Left lung (tissue), 14 donors: ENCODE data around the gene CSH2. TPM values are rescaled to one million over a fixed set of nuclear protein-coding genes. Genes with fewer than 3 reads are reported as not detected.
"Not testable (repeated sequence)": the region's sequence is repeated elsewhere in the genome, so short reads cannot be mapped to it uniquely, and the experiment has no call there.

ENCODE experiments used
- ATAC-seq: fragments of 200-7000 bp; cut with Tn5 transposase; one replicate; pipeline ENCODE4 v1.9.1; 2020; ENCODE audit warnings: moderate library complexity
- DNase-seq, 4 donors: peaks; one replicate each; pipeline ENCODE4 v3.0.0-alpha.2; 2013 to 2020
- H3K27ac ChIP-seq, 2 donors: fragments of 200-600 bp; sonication (generic) in 1 of 2; one replicate each; pipeline versions ENCODE4 v1.5.0 to v1.8.0; 2020 to 2021
- H3K27me3 ChIP-seq, 2 donors: fragments of 200-600 bp; sonication (generic) in 1 of 2; one replicate each; pipeline versions ENCODE4 v1.5.0 to v1.8.0; 2020 to 2021
- H3K36me3 ChIP-seq, 2 donors: fragments of 200-600 bp; sonication (generic) in 1 of 2; one replicate each; pipeline versions ENCODE4 v1.5.0 to v1.8.0; 2020 to 2021
- H3K4me1 ChIP-seq, 2 donors: fragments of 200-600 bp; one replicate each; pipeline ENCODE4 v1.8.0; 2021
- H3K4me3 ChIP-seq, 2 donors: fragments of 200-600 bp; sonication (generic) in 1 of 2; one replicate each; pipeline versions ENCODE4 v1.5.0 to v1.8.0; 2020 to 2021; ENCODE audit warnings: mild to moderate bottlenecking in 1 of 2
- H3K9me3 ChIP-seq, 2 donors: fragments of 200-600 bp; sonication (generic) in 1 of 2; one replicate each; pipeline versions ENCODE4 v1.5.0 to v1.8.0; 2020 to 2021
- intact Hi-C, 2 donors: fragments of 100-400 bp; cut with DNase I; formaldehyde crosslinking; loops; one replicate each; pipeline versions ENCODE4 v1.11.2 to v1.14.2; 2022
- long read RNA-seq, 12 donors: library from polyadenylated mRNA in 2 of 12; unstranded in 2 of 12; transcript quantifications; one replicate each; pipeline ENCODE4 v2.0.0 and lab custom pipeline, GENCODE V29; 2019 to 2026
- polyA plus RNA-seq, 6 donors: library from polyadenylated mRNA; unstranded; fragments of 120-200 nt; gene quantifications; one replicate each; pipeline ENCODE4 v1.2.1, GENCODE V29; 2013; ENCODE audit not compliant: insufficient read length in 6 of 6
- total RNA-seq, 2 donors: library from RNA; stranded (reverse); fragmentation: NEBNext Ultra II Directional; extraction: Animal tissue kit (Norgen Biotek cat#: 25700); gene quantifications; one replicate each; pipeline ENCODE4 v1.2.1, GENCODE V29; 2021
- TF ChIP-seq, protein P1 (sequence below), 2 donors: fragments of 200-600 bp; sonication (generic) in 1 of 2; IDR thresholded peaks; one replicate each; pipeline versions ENCODE4 v1.5.0 to v1.8.0; 2021; ENCODE audit warnings: antibody characterized with exemption in 2 of 2
- donor health status: DM: no; HTN: yes; CAD: no.
- donor health status: DM: no; HTN: no; CAD: no.

CSH2 gene
- total RNA-seq, result not detected
- polyA plus RNA-seq, result 1 to 10 TPM in 1 of 6 donors, under 1 TPM in 2, not detected in 3; 0.20 to 6.7 (median 0.23) TPM
- long read RNA-seq, donor 1, result 0 reads
- long read RNA-seq, donor 2, partial matches to known transcripts, result 0 of 1 reads
- long read RNA-seq, donor 2, other reads (novel, unspliced or antisense), result 0 of 1 reads
- long read RNA-seq, donor 3, transcript CSH2-205 (1 exons, 1,660 nt), result major isoform, 5 of 6 reads
- long read RNA-seq, donor 3, partial matches to known transcripts, result 0 of 6 reads
- long read RNA-seq, donor 3, other reads (novel, unspliced or antisense), result 0 of 6 reads
- long read RNA-seq, donor 4, result 0 reads
- long read RNA-seq, donor 5, result 0 reads
- long read RNA-seq, donor 6, result 0 reads
- long read RNA-seq, donor 7, result 0 reads
- long read RNA-seq, donor 8, result 0 reads
- long read RNA-seq, donor 9, result 0 reads
- long read RNA-seq, donor 10, result 0 reads
- long read RNA-seq, donor 11, result 0 reads
- long read RNA-seq, donor 12, result 0 reads

DNA sequence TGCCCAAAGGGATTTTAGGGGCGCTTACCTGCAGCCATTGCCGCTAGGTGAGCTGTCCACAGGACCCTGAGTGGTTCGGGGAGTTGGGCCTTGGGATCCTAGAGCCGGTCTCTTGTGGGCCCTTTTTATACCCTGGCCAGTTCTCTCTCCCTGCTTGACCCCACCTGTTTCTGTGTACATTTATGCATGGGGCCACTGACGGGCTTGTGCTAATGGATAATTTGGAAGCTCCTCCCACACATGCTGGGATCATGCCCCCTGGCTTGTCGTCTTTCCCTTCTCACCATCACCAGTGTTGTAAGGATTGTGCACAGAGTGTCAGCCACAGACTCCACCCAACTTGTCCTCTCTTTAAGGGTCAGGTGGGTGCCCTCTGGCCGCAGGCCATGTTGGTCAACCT is at the start of gene CSH2:
CSH2 (minus strand) TSS at position 101 of the 400 bp plus-strand sequence; CDS start at position 38, 63 bp downstream.
- intact Hi-C loops, H3K36me3 ChIP-seq, H3K4me3 ChIP-seq, ATAC-seq, DNase-seq, H3K4me1 ChIP-seq, H3K9me3 ChIP-seq, H3K27me3 ChIP-seq, H3K27ac ChIP-seq: not testable (repeated sequence)

DNA sequence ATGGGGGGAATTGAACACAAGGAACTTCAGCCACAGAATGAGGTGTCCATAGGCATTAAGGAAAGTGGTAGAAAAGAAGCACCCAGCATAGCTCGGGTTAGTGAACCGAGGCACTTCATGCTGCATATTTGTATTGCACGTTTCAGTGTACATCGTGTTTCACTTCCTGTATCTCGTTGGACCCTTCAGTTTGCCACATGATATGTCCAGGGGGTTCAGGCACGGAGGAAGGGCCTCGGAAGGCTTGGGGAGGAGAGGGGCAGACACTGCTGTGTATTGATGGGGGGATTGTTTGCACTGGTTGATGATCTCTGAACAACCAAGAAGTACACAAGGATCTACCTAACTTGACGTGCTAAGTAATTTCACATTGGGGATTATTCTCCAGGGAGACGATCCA is 48.9 kb upstream of the CSH2 start:
- H3K27ac ChIP-seq, ATAC-seq, H3K4me1 ChIP-seq, H3K27me3 ChIP-seq, H3K36me3 ChIP-seq, H3K9me3 ChIP-seq, H3K4me3 ChIP-seq: not testable (repeated sequence)
- peak in 1 of 4 donors; percentile 12 for DNase-seq
- intact Hi-C loops, result loop anchor here in 1 of 2 donors (10.0 kb wide), 1 partner anchor 62 kb away; no protein-coding TSS in a partner anchor

DNA sequence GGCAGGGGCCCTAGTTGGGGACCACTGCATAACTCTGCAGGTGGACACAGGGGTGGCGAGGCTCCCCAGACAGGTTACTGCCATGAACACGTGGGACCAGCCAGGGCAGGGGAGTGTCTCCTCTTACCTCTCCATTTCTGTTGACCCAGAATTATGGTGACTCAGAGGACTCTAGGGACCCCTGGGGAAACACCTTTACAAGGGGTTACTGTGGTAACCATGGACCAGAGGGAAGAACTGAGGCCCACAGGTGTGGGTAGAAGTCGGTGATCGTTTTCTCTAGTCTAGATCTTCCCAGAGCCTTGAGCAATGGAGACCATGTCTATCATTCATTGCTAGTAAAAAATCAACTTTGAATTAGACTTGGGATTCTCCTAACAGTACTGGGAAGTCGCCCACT is 47.3 kb upstream of the CSH2 start:
- not testable (repeated sequence) for H3K36me3 ChIP-seq, H3K27me3 ChIP-seq, DNase-seq, H3K4me1 ChIP-seq, ATAC-seq, H3K4me3 ChIP-seq, H3K27ac ChIP-seq, H3K9me3 ChIP-seq
- intact Hi-C loops, result loop anchor here in 1 of 2 donors (10.0 kb wide), 1 partner anchor 64 kb away; no protein-coding TSS in a partner anchor

DNA sequence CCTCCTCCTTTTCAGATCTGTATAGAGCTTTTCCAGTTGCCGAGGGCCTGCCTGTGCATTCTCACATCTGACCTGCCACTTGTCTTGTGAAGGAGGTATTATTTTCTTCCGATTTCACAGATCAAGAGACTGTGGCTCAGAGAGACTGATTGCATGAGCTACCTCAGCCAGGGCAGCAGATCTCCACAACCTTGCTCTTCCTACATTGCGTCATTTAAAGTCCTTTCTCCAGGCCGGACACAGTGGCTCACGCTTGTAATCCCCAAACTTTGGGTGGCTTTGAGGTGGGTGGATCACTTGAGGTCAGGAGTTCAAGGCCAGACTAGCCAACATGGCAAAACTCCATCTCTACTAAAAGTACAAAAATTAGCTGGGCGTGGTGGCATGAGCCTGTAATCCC is 46.6 kb upstream of the CSH2 start:
- not testable (repeated sequence) for H3K36me3 ChIP-seq, H3K27ac ChIP-seq, H3K4me3 ChIP-seq, H3K4me1 ChIP-seq, H3K9me3 ChIP-seq, ATAC-seq, H3K27me3 ChIP-seq
- intact Hi-C loops, result loop anchor here in 1 of 2 donors (10.0 kb wide), 1 partner anchor 65 kb away; no protein-coding TSS in a partner anchor
- DNase-seq, result peak in 1 of 4 donors; percentile 15

DNA sequence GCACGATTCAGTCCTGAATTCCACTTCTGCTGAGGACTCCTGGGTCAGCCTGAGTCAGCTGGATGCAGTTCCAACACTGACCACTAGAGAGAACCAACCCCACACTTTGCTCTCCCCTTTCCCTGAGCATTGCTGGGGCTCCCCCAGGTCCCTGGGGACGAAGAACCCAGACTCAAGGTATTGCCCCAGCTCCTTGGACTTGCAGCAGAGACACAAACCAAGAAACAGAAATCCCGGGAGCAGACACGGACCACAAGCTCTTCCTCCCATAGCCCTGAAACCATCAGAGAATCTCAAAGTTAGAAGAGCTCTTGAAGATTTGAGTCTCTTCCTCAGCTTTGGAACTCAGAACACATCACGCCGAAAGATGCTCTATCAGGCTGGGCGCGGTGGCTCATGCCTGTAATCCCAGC is 45.8 kb upstream of the CSH2 start:
- TF ChIP-seq, protein P1, sequence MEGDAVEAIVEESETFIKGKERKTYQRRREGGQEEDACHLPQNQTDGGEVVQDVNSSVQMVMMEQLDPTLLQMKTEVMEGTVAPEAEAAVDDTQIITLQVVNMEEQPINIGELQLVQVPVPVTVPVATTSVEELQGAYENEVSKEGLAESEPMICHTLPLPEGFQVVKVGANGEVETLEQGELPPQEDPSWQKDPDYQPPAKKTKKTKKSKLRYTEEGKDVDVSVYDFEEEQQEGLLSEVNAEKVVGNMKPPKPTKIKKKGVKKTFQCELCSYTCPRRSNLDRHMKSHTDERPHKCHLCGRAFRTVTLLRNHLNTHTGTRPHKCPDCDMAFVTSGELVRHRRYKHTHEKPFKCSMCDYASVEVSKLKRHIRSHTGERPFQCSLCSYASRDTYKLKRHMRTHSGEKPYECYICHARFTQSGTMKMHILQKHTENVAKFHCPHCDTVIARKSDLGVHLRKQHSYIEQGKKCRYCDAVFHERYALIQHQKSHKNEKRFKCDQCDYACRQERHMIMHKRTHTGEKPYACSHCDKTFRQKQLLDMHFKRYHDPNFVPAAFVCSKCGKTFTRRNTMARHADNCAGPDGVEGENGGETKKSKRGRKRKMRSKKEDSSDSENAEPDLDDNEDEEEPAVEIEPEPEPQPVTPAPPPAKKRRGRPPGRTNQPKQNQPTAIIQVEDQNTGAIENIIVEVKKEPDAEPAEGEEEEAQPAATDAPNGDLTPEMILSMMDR (IDR thresholded peaks at IDR 0.05), result peak; percentile 93 to 99
- ATAC-seq (peak; percentile 96), DNase-seq (peak; percentile 31 to 55 (median 42))
- H3K27me3 ChIP-seq, result no peaks in the 10 kb centered on the region
- intact Hi-C loops, result loop anchor here in 1 of 2 donors (5.0 to 10.0 kb wide), 2 partner anchors 108 to 215 kb away; partner anchors contain the start of gene ERN1
- H3K9me3 ChIP-seq, result no peaks in the 10 kb centered on the region
- H3K4me1 ChIP-seq, result no peaks in the 10 kb centered on the region
- H3K27ac ChIP-seq, result no peak overlapping the region
- H3K36me3 ChIP-seq, result no peaks in the 10 kb centered on the region
- no peak overlapping the region for H3K4me3 ChIP-seq

DNA sequence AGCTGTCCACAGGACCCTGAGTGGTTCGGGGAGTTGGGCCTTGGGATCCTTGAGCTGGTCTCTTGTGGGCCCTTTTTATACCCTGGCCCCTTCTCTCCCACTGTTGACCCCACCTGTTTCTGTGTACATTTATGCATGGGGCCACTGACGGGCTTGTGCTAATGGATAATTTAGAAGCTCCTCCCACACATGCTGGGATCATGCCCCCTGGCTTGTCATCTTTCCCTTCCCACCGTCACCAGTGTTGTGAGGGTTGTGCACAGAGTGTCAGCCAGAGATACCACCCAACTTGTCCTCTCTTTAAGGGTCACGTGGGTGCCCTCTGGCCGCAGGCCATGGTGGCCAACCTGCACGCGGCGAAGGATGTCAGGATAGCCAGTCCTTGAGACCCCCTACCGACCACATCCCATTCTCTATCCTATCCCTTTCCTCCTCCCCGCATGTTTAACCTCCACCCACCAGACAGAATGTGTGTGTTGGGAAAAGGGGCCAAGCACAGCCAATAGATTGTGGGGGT is 45.4 kb upstream of the CSH2 start, which contains the start of gene GH1:
GH1 (minus strand) TSS at position 51 of the 517 bp plus-strand sequence. CDS start 63 bp downstream, outside the sequence.
- ATAC-seq, H3K27me3 ChIP-seq, H3K36me3 ChIP-seq, H3K9me3 ChIP-seq, H3K4me3 ChIP-seq, H3K4me1 ChIP-seq, H3K27ac ChIP-seq: not testable (repeated sequence)
- intact Hi-C loops, result loop anchor here in 1 of 2 donors (5.0 to 10.0 kb wide), 2 partner anchors 108 to 216 kb away; partner anchors contain the start of gene ERN1
- peak in 2 of 4 donors; percentile 14 to 25 for DNase-seq

DNA sequence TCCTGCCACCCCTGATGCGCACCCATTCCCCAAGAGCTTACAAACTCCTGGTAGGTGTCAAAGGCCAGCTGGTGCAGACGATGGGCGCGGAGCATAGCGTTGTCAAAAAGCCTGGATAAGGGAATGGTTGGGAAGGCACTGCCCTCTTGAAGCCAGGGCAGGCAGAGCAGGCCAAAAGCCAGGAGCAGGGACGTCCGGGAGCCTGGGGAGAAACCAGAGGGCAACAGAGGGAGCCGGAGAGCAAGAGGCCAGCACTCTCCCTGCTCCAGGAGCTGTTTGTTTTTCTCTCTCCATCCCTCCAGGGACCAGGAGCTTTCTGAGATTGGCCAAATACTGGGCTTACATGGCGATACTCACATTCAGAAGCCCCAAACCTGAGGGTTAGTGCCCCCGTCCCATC is 44.8 kb upstream of the CSH2 start:
- Histone ChIP-seq H3K36me3 (no peaks in the 10 kb centered on the region), H3K4me3 (no peak overlapping the region), H3K9me3 (no peaks in the 10 kb centered on the region), H3K4me1 (no peaks in the 10 kb centered on the region), H3K27me3 (no peaks in the 10 kb centered on the region), H3K27ac (no peak overlapping the region)
- ATAC-seq (no peak), DNase-seq (peak in 2 of 4 donors; percentile 20 to 36)
- TF ChIP-seq, protein P1 (IDR thresholded peaks at IDR 0.05), result no peak
- intact Hi-C loops, result loop anchor here in 1 of 2 donors (5.0 to 10.0 kb wide), 2 partner anchors 109 to 216 kb away; partner anchors contain the start of gene ERN1
